ENCODE data around the gene MSI2. TPM values are rescaled to one million over a fixed set of nuclear protein-coding genes. Genes with fewer than 3 reads are reported as not detected.

Gene MSI2
- total RNA-seq, 1 donor: 46.6 TPM

DNA sequence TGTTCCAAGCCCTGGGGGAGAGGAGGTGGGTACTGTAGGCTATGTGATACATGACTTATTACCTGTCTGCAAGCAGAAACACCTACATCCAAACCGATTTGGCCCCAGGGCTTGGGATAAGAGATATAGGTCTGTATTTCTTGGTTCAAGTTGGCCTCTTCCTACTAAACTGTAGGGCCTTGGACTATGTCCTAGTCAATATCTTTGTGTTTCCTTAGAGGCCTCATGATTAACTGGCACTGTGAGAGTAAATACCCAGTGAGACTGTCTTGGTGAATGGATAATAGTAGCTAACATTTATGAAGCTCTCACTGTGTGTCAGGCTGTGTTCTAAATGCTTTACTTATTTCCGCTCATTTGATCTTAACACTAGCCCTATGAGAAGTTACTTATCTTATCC lies 70.0 kb downstream of the MSI2 start:
- Histone ChIP-seq H3K27me3 (ENCODE audit: insufficient read depth, low read length) (no peaks in the 10 kb centered on the region), H3K9me3 (ENCODE audit: low read depth, low read length) (no peaks in the 10 kb centered on the region), H3K4me3 (ENCODE audit: low read length) (no peak overlapping the region), H3K4me1 (ENCODE audit: insufficient read depth, low read length) (no peaks in the 10 kb centered on the region)

DNA sequence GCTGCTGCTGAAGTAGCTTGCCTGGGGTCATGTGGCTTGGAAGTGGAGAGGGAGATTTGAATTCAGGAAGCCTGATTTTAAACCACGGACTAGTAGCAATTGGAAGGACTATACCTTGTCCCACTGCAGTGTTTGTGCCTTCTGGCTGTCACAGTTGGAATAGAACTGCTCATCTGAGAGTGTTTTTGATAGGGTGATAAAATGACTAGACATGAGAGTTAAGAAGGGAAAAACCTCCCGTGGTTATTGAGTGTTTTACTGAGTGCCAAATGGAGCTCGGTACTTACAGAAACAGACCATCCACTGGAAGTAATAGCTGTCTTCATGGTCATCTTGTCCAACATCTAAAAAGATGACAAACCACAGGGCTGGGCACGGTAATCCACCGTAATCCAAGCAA lies 70.4 kb downstream of the MSI2 start:
- Histone ChIP-seq H3K4me1 (ENCODE audit: insufficient read depth, low read length) (no peaks in the 10 kb centered on the region), H3K27me3 (ENCODE audit: insufficient read depth, low read length) (no peaks in the 10 kb centered on the region), H3K4me3 (ENCODE audit: low read length) (no peak overlapping the region), H3K9me3 (ENCODE audit: low read depth, low read length) (no peaks in the 10 kb centered on the region)

DNA sequence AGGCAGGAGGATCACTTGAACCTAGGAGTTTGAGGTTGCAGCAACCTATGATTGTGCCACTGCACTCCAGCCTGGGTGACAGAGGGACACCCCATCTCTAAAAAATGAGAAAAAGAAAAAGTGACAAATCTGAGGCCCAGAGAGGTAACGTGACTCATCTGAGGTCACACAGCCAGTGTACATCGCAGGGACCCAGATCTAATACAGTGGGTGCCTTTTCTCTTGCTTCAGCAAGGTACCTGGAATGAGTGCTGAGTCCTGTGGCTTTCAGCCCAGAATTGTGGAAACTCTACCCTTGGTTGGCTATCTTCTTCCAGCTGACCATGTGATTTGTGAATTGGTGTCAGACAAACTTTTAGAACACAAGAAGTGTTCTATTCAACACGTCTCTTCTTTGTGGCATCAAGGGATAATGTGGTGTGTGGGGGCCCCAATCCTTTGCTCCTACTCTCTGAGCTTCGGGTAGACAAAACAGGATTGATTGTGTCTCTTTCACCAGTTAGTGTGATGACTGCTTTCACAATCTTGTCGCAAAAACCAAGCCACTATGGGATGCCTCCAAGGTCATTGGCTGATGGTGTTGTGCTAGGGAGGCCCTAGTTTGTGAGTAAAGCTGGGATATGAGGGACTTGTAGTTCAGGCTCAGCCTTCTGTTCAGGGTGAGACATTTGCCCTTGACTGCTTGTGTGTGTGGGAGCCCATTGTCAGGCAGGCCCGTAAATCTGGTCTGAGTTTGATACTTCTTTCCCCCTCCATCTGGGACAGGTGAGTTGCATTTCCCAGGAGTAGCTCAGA lies 71.0 kb downstream of the MSI2 start:
- Histone ChIP-seq H3K9me3 (ENCODE audit: low read depth, low read length) (no peaks in the 10 kb centered on the region), H3K27me3 (ENCODE audit: insufficient read depth, low read length) (no peaks in the 10 kb centered on the region), H3K4me1 (ENCODE audit: insufficient read depth, low read length) (no peaks in the 10 kb centered on the region), H3K4me3 (ENCODE audit: low read length) (no peak overlapping the region)

DNA sequence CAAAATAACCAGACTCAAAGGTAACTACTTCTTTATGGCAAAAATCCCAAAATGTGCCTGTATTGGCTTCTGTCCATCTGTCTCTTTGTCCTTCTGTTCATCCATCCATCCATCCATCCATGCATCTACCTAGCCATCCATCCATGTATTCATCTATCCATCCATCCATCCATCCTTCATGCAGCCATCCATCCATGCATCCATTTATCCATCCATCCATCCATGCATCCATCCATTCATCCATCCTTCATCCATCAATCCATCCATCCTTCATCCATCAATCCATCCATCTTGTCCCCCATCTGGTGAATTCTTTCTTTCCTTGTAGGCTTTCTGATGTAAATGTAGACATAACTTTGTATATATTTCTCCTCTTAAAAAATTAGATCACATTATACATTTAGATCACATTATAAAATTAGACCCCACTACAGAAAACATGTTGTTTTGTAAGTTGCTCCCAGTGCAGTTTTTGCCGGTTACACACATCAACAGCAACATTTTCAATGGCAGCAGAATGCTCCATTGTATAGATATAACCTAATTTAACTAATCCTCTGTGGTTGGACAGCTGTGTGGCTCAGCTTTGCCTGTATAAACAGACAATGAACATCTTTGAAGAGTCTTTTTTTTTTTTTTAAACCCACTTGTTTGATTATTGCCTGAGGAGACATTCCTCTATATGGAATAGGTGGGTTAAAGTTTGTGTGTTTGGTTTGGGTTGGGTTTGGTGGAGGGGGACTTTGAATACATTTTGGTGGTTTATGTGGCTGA lies 72.0 kb downstream of the MSI2 start:
- Histone ChIP-seq H3K27me3 (ENCODE audit: insufficient read depth, low read length) (no peaks in the 10 kb centered on the region), H3K9me3 (ENCODE audit: low read depth, low read length) (no peaks in the 10 kb centered on the region), H3K4me3 (ENCODE audit: low read length) (no peak overlapping the region), H3K4me1 (ENCODE audit: insufficient read depth, low read length) (no peaks in the 10 kb centered on the region)

DNA sequence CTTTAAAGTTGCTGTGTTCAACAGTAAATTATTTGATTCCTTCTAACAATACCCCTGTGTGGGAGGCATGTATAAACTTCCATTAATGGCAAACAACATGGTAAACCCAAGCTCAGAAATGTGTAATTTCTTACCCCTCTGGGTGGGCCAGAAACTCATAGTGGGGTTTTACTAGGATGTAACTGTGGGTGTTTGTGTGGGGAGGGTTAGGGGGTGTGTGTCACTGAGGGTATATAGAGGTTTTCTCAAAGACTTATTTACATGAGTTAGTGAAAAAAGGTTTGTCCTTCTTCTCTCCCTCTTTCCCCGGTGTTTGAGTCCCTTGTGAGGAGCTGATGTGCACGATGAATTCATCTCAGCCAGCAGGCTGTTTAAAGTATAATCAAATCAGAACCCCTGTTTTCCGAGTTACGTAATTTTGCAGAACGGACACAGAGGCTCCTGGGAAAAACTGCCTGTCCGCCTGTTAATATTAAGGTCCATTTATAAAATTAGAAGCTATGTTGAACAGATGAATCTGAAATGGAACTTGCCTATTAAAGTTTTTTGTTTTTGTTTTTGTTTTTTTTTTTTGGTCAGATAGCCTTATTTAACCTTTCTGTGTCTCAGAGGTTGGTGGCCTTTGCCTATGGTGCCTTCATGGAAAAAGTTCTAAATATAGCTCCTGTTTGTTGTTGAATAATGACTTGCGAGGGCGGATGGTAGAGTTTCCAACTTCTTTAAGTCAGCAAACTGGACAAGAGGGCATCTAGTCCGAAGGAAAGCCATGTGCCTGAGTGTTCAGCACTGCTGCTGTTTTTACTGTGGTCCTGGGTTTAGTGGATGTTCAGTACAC lies 73.3 kb downstream of the MSI2 start:
- Histone ChIP-seq H3K4me3 (ENCODE audit: low read length) (no peak overlapping the region), H3K4me1 (ENCODE audit: insufficient read depth, low read length) (no peaks in the 10 kb centered on the region), H3K27me3 (ENCODE audit: insufficient read depth, low read length) (no peaks in the 10 kb centered on the region), H3K9me3 (ENCODE audit: low read depth, low read length) (no peaks in the 10 kb centered on the region)

DNA sequence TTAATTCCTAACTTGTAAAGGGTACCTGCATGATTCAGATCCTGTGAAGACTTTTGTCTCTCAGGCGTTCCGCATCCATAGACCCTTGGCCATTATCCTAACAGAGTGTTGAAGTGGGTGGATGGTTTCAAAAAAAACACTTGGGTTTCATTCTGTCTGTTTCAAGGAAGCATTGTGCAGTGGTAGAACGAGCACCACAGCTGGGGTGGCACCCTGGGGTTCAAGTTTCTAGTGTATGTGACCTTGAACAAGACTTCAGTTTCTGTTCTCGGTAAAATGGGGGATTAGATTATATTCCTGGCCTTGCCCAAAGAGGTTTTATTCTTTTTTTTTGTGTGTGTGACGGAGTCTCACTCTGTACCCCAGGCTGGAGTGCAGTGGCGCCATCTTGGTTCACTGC lies 74.3 kb downstream of the MSI2 start:
- Histone ChIP-seq H3K9me3 (ENCODE audit: low read depth, low read length) (no peaks in the 10 kb centered on the region), H3K4me3 (ENCODE audit: low read length) (no peak overlapping the region), H3K27me3 (ENCODE audit: insufficient read depth, low read length) (no peaks in the 10 kb centered on the region), H3K4me1 (ENCODE audit: insufficient read depth, low read length) (no peaks in the 10 kb centered on the region)

DNA sequence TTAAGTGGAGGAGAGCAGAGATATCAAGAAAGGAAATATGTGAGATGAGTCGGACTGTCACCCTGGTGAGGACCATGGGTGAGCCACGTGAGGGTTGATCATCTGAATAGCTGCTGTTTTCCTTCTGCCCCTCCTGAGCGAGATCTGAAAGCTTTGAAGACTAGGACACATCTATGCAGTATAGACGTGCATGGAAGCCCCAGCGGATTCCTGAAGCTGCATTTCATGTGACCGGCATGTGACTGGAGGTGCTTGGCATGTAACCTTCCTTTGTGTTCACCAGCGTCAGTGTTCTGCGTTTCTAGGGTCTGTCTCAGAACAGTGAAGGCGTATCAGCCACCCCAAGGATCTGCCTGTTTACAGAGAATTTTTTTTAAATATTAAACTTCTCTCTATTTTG lies 75.1 kb downstream of the MSI2 start:
- no peaks in the 10 kb centered on the region for H3K27me3 ChIP-seq (ENCODE audit: insufficient read depth, low read length)
- no peak overlapping the region for H3K4me3 ChIP-seq (ENCODE audit: low read length)
- no peaks in the 10 kb centered on the region for H3K4me1 ChIP-seq (ENCODE audit: insufficient read depth, low read length)
- no peaks in the 10 kb centered on the region for H3K9me3 ChIP-seq (ENCODE audit: low read depth, low read length)

DNA sequence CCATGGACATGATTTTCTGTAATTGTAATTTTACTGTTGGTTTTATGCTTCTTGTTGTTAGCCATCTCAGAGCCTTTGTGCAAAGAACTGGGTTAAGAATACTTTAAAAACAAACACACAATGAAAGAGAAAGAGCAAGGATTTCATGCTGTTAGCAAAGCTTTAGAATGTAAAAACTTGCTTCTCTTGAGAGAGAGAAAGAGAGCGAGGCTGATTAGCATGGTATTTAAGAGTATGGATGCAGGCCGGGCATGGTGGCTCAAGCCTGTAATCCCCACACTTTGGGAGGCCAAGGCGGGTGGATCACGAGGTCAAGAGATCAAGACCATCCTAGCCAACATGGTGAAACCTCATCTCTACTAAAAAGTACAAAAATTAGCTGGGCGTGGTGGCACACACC lies 76.2 kb downstream of the MSI2 start:
- no peak overlapping the region for H3K4me3 ChIP-seq (ENCODE audit: low read length)

DNA sequence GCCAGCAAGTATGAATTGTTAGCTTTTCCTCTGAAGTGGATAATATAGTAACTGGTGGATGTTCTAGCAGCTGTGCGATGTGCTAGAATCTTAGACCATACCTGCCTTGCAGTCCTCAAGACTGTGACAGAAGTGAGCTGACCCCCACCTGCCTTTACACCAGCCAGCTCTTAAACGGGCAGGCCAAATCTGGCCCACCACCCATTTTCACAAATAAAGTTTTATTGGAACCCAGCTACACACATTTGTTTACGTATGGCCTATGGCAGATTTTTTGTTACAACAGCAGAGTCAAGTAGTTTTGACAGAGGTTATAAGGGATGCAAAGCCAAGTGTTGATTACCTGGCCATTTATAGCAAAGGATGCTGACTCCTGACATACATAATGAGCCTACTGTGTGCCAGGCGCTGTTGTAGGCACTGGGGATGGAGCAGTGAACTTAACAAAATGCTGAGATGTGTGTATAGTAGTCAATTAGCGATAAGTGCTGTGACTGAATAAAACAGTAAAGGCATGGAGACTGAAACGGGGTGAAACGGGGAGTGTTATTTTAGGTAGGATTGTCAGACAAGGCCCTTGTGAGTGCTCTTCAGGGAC lies 79.0 kb downstream of the MSI2 start:
- Histone ChIP-seq H3K27me3 (ENCODE audit: insufficient read depth, low read length) (no peaks in the 10 kb centered on the region), H3K4me3 (ENCODE audit: low read length) (no peak overlapping the region), H3K9me3 (ENCODE audit: low read depth, low read length) (no peaks in the 10 kb centered on the region), H3K4me1 (ENCODE audit: insufficient read depth, low read length) (peaks cover 11% of the 10 kb centered on the region)

More for the DNA sequence above, 76.2 kb downstream of the MSI2 start:
- Histone ChIP-seq H3K27me3 (ENCODE audit: insufficient read depth, low read length) (no peaks in the 10 kb centered on the region), H3K9me3 (ENCODE audit: low read depth, low read length) (no peaks in the 10 kb centered on the region), H3K4me1 (ENCODE audit: insufficient read depth, low read length) (no peaks in the 10 kb centered on the region)

DNA sequence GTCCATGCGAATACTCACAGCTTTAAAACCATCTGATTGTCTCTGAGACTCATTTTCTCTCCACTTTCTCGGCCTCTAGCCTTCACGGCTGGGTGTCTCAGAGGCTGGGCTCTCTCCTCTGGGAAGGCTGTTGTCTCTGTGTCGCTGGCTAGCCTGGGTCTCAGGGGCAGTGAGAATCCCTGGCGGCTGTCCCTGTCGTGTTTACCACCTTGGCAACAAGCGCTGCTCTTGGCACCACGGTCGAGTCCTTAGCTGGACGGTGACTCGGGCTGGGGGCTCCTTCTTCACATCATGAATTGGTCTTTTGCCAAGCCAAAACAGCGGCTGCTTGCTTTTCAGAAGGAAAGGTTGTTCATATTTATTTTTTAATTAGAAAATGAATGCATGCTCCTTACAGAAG lies 81.1 kb downstream of the MSI2 start:
- Histone ChIP-seq H3K9me3 (ENCODE audit: low read depth, low read length) (no peaks in the 10 kb centered on the region), H3K4me3 (ENCODE audit: low read length) (no peak overlapping the region), H3K27me3 (ENCODE audit: insufficient read depth, low read length) (no peaks in the 10 kb centered on the region), H3K4me1 (ENCODE audit: insufficient read depth, low read length) (peaks cover 11% of the 10 kb centered on the region)

DNA sequence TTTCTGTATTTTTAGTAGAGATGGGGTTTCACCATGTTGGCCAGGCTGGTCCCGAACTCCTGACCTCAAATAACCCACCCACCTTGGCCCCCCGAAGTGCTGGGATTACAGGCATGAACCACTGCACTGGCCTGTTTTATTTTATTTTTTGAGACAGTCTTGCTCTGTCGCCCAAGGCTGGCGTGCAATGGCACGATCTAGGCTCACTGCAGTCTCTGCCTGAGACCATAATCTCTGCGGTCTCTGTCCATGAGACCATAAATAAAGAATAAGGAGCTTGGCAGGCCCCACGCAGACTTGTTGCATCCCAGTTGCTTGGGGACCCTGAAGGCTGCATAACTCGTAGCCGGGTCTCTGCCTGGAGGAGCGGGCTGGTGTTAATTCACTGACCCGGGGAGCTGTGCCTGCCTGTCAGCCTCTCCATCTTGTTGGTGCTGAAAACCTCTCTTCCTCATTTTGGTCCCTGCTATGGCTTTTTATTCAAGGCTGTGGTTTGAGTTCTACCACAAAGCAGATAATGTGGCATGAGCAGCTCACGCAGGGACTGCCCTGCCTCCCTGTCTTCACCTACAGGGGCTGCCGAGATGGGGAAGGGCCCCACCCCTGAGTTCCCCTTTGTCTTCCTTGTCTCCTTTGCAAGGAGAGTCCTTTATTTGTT lies 82.1 kb downstream of the MSI2 start:
- Histone ChIP-seq H3K9me3 (ENCODE audit: low read depth, low read length) (no peaks in the 10 kb centered on the region), H3K4me1 (ENCODE audit: insufficient read depth, low read length) (peaks cover 11% of the 10 kb centered on the region), H3K4me3 (ENCODE audit: low read length) (no peak overlapping the region), H3K27me3 (ENCODE audit: insufficient read depth, low read length) (no peaks in the 10 kb centered on the region)

DNA sequence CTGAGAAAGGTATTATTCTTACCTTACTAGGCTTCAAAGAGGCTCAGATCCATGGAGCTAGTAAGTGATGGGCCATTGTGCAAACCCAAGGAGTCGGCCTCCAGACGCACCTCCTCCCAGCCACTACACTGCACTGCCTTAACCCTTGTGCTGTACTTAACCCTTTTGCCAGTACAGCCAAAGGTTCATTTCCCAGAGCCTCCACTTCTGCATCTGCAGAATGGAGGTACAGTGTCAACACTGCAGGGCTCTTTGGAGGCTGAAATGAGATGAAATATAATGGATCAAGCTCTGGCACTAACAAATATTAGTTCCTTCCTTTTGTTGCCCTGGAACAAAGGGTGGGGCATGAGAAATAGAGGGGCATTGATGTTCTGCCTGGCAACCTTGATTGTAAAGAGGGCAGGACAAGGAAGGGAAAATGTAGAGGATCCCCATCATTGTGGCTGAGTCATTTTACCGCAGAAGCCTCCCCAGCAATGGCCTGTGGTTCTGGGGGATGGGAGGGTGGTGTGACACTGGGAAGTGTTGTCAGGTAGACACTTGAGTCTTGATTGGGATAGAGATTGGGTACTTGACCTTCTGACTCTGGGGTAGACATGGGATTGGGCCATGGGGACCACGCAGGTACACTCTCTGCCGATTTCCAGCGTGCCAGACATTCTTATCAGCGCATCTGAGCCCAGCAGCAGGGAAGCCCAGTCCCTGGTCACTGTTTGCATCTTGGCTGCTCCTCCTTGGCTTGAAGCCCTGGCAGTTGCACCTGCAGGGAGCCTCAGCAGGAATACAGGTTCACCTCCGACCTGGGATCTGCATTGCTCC lies 84.0 kb downstream of the MSI2 start:
- no peaks in the 10 kb centered on the region for H3K27me3 ChIP-seq (ENCODE audit: insufficient read depth, low read length)
- H3K4me3 ChIP-seq (ENCODE audit: low read length): no peak overlapping the region
- H3K4me1 ChIP-seq (ENCODE audit: insufficient read depth, low read length): peaks cover 11% of the 10 kb centered on the region
- H3K9me3 ChIP-seq (ENCODE audit: low read depth, low read length): no peaks in the 10 kb centered on the region

DNA sequence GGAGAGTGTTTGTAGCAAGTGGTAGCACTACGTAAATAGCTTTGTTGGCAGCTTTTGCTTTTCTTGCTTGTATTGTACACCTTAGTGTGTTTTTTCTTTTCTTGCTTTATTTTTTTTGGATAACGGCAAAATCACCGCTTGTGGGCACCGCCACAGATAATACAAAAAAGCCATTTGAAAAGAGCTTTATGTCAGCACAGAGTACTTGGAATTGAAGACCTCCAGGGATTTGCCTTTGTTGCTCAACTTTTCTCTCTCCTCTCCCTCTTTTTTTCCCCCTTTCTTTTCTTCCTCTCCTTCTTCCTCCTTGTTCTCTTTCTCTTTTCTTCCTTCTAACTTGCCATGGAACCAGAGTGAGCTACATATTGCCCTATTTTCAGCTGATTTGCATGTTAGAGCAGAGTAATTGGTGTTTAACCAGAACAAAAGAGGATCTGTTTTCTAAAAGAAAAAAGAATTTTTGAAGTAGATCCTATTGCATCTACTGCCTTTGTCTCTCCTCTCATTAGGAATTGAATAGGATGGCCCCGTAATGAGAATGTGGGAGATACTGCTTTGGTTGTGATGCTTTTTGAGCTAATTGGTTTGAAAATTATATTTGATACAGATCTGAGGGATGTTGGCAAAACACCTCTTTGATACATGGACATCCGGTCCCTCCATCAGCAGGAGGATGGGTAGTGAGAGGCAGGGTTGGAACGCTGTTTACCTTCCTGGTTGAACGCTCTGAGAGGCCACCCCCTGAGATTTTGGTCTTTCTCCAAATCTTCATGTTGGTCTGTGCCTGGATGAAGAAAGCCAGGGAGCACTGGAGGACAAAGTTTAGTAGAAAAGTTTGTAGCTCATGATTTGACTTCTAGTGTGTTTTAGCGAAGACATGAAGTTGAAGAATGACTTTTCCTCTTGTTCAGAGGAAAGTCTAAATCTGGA lies 85.6 kb downstream of the MSI2 start:
- Histone ChIP-seq H3K4me1 (ENCODE audit: insufficient read depth, low read length) (peaks cover 11% of the 10 kb centered on the region), H3K27me3 (ENCODE audit: insufficient read depth, low read length) (no peaks in the 10 kb centered on the region), H3K4me3 (ENCODE audit: low read length) (no peak overlapping the region), H3K9me3 (ENCODE audit: low read depth, low read length) (no peaks in the 10 kb centered on the region)
